HUDEP-2 (cell line): Measurements from ENCODE around the gene NEBL.

Experiments used
- DNase-seq, 76 experiments: peaks; one replicate each; lab custom pipeline; 2025; ENCODE audit not compliant: unreplicated experiment in 76 of 76; lab: John Stamatoyannopoulos, UW

The NEBL gene

DNA sequence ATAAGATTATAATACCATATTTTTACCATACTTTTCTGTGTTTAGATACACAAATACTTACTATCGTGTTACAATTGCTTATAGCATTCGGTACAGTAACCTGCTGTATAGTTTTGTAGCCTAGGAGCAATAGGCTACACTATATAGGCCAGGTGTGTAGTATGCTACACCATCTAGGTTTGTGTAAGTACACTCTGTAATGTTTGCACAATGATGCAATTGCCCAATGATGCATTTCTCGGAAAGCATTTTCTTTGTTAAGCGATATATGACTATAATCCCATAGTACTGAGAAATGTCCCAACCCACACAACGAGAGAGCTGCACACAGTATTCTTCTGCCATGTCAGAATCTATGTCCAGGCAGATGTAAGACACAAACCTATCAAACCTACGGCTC is 160.0 kb downstream of the NEBL start:
- no peak for DNase-seq
